A673 (cell line): Measurements from ENCODE around the gene FAM216A.
"Not testable (repeated sequence)": the region's sequence is repeated elsewhere in the genome, so short reads cannot be mapped to it uniquely, and the experiment has no call there.

Experiments used
- CTCF ChIP-seq: fragments of 300-800, 200-600 bp; sonication (generic); conservative IDR thresholded peaks from 2 replicates; pipeline ENCODE4 v1.5.1; 2017; ENCODE audit warnings: low read depth, mild to moderate bottlenecking, antibody characterized with exemption, low read length, moderate library complexity, mixed read lengths
- EZH2 ChIP-seq: fragments of 200-600 bp; sonication (generic); IDR thresholded peaks from 2 replicates; pipeline ENCODE4 v1.6.1; 2017; ENCODE audit warnings: borderline replicate concordance, low read depth, mild to moderate bottlenecking, mixed read lengths, antibody characterized with exemption, low read length; ENCODE audit not compliant: poor library complexity, severe bottlenecking

GRCh38 chr12:110429676-110430075 is 39.0 kb upstream of the FAM216A start:
- not testable (repeated sequence) for TF ChIP-seq CTCF, EZH2
